Limb (tissue), 2 donors: ENCODE measurements around the gene GABPB2.

ENCODE experiments used
- DNase-seq, 2 donors: peaks; one replicate each; pipeline ENCODE4 v3.0.0-alpha.2; 2016; ENCODE audit errors: extremely low spot score in 2 of 2

The GABPB2 gene

GRCh38 chr1:151070474-151071276 is at the start of gene GABPB2:
Gene GABPB2 (plus strand): TSS chr1:151070761. CDS start chr1:151088190, 17,429 bp downstream.
- peak; percentile 94 to 96 for DNase-seq

DNA sequence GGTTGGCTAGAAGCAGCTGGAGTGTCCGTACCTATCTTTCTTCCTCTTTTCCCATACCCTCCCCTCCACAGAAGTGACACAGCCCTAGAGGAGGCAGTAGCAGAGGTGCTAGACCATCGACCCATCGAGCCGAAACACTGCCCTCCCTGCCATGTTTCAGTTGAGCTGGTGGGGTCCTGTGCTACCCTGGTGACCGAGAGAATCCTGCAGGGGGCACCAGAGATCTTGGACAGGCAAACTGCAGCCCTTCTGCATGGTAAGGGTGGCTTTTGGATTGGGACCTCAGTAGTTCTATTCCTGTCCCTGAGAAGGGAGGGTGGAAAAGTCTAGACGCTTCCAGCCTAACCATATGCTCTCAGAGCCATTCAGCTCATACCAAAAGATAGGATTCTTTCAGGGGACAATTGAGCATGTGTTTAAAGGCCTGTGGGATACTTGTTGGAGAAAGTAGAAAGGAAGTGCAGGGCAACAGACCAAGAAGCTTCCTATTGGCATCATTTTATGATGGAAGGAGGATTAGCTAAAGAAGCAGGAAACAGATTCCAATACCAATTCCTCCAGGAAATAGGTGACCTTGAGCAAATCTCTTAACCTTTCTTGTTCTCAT is 45.9 kb upstream of the GABPB2 start:
- peak; percentile 40 to 75 for DNase-seq

DNA sequence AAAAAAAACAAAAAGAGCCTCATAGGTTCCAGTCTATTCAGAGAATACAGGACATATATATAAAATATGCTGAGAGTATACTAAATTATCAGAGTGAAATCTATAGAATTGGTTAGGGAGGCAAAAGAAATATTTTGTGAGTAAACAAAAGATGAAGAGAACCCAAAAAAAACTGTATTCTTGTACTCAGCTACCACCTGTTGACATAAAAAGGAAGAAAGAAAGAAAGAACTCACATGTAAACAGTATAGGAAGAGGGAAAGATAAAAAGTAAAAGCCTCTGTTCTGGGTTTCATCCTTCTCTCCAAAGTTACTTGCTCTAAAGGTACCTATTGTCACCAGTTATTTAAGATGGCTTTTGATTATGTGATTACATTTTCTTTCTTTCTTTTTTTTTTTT is 44.1 kb upstream of the GABPB2 start:
- DNase-seq: no peak

GRCh38 chr1:151032164-151032563 is 38.4 kb upstream of the GABPB2 start:
- DNase-seq: no peak

DNA sequence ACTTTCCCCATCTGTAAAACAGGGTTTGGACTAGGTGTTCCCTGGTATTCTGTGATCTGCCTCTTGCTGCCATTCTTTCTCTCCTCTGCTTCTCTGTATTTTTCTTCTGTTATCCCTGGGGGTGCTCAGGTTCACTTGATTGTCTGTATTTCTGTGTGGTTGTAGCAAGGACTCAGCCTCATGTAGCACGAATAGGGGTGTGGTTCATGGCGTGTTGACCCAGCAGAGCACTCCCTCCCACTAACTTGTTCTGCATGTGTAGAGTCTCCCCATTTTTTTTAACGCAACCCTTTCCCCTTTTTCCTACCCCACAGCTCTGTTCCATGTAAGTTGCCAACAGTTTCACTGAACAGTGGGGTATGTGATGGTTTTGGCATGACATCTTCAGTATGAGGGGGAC is 35.4 kb upstream of the GABPB2 start:
- no peak for DNase-seq

DNA sequence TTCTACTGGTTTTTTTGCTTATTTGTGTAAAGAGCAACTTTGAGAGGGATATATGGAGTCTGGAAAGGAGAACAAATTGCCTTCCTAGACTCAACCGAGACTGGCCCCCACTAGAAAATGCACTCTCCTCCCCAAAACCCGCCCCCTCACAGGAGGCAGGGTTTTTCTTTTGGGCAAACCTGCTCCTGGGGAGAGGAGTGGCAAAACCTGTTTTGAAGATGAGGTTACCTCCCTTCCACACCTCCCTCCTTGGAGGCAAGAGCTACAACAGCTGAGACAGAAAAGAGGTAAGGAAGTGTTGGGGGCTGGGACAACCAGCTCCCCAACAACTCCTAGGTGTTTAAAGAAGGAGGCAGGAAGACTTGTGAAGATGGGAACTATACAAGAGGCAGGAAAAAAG is 34.2 kb upstream of the GABPB2 start, which contains the start of gene BNIPL:
BNIPL (plus strand) TSS at position 231 of the 400 bp plus-strand sequence; CDS start at position 371, 140 bp downstream.
- DNase-seq: no peak

GRCh38 chr1:151037032-151037431 is 33.5 kb upstream of the GABPB2 start:
- DNase-seq: no peak

DNA sequence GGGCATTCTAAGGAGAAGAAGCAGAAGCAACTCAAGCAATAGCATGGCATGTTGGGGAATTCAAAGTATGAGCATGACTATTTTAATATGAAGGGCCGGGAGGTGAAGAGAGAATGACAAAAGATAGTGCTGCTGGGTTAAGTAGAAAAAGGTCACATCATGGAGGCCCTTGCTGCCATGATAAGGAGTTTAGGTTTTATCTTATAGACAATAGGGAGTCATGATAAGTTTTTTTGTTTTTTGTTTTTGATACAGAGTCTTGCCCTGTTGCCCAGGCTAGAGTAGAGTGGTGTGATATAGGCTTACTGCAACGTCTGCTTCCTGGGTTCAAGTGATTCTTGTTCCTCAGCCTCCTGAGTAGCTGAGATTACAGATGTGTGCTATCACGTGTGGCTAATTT is 31.0 kb upstream of the GABPB2 start:
- no peak for DNase-seq

DNA sequence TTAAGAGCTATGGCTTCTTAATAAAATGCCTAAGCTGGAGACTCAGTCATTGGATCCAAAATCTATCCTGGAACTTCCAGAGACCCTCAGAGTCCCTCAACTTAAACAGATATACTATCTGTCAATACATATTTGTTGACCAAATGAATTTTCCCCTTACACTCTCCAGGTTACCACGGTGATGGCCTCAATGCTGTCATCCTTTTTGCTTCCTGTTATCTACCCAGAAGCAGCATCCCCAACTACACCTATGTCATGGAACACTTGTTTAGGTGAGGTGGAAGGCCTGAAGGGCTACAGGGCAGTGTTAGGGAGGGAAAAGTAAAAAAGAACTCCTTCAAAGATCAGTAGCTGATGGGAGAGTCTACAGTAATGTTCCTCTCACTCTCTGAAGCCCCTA is 27.4 kb upstream of the GABPB2 start:
- DNase-seq: no peak

GRCh38 chr1:151047591-151047924 is 23.0 kb upstream of the GABPB2 start, which contains the start of gene C1orf56:
Gene C1orf56 (plus strand): TSS chr1:151047751. CDS start chr1:151047848, 97 bp downstream.
- DNase-seq: peak; percentile 57 to 86

GRCh38 chr1:151047925-151048644 is 22.5 kb upstream of the GABPB2 start:
- DNase-seq: peak; percentile 39 to 79

DNA sequence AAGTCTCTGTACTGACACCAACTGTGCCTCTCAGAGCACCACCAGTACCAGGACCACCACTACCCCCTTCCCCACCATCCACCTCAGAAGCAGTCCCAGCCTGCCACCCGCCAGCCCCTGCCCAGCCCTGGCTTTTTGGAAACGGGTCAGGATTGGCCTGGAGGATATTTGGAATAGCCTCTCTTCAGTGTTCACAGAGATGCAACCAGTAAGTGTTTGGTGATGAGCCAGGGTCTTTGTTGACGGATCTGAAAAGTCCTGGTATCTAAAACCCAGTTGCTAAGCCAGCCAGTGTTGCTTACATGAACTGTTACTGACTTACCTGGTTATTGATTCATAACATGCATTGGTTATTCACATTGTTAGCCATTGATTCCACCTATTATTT is 21.9 kb upstream of the GABPB2 start:
- no peak for DNase-seq

GRCh38 chr1:151049458-151049857 is 21.1 kb upstream of the GABPB2 start:
- DNase-seq: no peak

DNA sequence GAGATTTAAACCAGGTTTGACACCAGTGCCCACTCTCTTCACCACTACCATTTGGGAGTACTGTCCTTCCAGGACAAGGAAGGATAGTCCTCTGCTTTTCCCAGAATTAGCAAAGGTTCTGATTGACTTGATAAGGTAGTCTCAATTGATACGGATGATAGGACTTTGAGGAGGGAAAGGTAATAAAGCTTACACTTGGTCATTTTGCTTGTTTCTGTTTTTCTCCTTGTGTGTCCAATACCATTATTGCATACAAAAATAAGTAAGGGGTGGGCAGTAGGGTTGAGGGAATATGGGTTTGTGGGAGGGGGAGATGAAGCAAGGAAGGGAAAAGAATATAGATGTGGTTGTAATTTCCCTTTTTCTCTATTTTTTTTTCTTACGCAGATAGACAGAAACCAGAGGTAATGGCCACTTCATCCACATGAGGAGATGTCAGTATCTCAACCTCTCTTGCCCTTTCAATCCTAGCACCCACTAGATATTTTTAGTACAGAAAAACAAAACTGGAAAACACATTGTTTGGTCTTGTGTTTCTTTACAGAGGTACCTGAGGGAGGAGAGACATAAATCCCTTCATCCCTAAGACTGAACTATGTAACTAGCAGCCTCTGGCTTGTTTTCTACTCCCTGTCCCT is 20.4 kb upstream of the GABPB2 start:
- no peak for DNase-seq

DNA sequence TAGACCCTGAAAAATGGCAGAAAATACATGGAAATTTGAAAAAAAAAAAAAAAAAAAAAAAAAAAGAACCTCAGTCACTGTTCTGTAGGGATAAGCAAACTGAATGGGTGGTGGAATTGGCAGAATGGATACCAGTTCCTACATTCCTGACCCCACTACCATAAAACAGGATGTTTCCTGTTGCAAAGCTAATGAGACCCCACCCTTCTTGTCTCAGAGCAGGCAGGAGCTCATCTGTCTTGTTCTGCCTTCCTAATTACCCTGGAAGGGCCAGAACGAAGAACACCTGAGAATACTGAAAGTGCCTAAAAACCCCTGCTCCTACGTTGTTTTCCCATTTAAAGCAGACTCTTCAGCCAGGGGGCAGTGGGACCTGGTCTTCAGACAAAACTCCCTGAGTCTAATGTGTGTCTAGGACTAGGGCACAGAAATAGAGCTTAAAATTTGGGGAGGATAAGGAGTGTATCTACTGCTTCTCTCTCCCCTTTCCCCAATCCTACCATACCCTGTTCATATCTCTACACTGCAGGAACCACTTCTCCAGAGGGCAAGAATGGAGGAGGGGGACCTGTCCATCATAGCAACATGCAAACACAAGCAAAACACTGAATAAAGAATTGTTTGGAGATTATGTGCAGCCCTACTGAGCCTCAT is 19.1 kb upstream of the GABPB2 start:
- no peak for DNase-seq

DNA sequence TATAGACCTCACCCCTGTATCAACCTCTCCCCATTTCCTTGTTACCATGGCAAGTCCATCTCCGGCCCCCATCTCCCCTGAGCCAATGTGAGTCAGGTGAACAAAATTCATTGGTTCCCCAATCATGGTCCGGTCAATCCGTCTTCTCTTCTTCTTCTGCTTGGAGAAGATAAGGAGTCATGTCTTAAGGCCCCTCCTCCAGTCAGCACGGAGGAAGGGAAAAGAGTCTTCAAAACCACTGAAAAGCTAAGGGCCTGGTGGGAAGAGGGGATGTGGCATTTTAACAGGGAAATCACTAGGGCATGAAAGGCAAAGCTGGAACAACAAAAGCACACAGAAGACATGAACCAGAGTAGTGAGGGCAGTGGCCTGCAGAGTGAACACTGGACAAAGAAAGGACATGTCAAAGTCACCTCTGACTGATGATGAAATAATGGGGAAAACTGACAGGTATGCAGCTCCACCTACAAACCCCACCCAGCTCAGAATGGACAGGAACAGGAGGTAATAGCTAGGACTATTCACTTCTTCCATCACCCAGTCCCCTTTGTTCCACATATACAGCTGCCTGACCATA is 15.5 kb upstream of the GABPB2 start:
- no peak for DNase-seq

DNA sequence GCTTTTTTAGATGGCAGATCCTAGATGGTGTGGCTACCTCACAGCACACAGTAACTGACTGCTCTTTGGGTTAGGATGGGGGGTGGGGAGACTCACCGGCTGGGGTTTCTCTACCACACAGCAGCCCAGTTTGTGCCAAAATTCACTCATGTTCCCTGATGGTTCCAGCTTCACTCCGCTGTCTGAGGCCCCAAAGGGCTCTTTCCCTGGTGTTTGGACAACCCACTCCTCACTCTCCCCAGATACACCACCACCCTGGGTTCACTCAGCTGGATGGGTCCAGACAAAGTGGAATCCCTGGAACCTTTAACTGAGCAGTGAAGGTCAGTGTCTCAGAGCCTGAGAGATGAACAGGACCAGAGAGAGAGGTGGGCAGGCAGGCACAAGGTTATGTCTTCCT is 15.0 kb upstream of the GABPB2 start:
- no peak for DNase-seq

- DNase-seq: no peak
Measured at GRCh38 chr1:151056149-151056548, 14.4 kb upstream of the GABPB2 start.

DNA sequence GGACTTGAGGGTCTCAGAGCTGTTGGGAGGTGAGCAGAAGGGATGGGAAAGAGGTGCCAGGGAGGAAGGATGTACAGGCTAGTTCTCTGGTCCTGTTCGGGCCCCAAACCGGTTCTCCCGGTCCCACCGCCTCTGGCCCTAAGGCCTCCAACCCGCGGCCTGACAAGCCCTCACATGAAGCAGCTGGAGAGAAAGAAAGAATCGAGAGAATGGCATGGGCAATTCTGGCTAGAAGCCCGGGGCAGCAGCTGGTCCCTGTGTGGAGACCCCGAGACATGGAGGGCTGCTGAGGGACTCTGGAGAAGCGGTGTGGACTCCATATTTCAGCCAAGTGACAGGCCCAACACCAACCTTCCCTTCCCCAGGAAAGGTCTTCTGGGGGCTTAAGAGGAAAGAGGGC is 11.9 kb upstream of the GABPB2 start:
- peak; percentile 46 to 78 for DNase-seq

GRCh38 chr1:151059109-151060006 is 11.2 kb upstream of the GABPB2 start, which contains the start of gene CDC42SE1:
Gene CDC42SE1 (minus strand): TSS chr1:151059622. CDS start chr1:151055730, 3,892 bp downstream.
- DNase-seq: peak; percentile 90 to 92
